H9 (cell line): ENCODE data around the gene GTF3C1. TPM values are rescaled to one million over a fixed set of nuclear protein-coding genes. Genes with fewer than 3 reads are reported as not detected.

ENCODE experiments used
- DNase-seq: peaks from one replicate; pipeline ENCODE4 v3.0.0-alpha.2; 2017
- H2AFZ ChIP-seq: one replicate; pipeline ENCODE4 v1.6.1; 2013; ENCODE audit warnings: mild to moderate bottlenecking, low read length, control low read depth, moderate library complexity
- H2AK5ac ChIP-seq: 2 replicates; pipeline ENCODE4 v1.6.1; 2013; ENCODE audit warnings: low read length, control low read depth, mixed read lengths; ENCODE audit not compliant: insufficient read length
- H2BK120ac ChIP-seq: one replicate; pipeline ENCODE4 v1.6.1; 2013; ENCODE audit warnings: low read depth, mild to moderate bottlenecking, low read length, control low read depth, inconsistent platforms; ENCODE audit not compliant: poor library complexity, severe bottlenecking
- H2BK12ac ChIP-seq: 2 replicates; pipeline ENCODE4 v1.6.1; 2013; ENCODE audit warnings: low read length, control low read depth, mixed read lengths, low read depth; ENCODE audit not compliant: insufficient read length
- H2BK15ac ChIP-seq: 2 replicates; pipeline ENCODE4 v1.6.1; 2013; ENCODE audit warnings: low read depth, low read length, control low read depth
- H2BK20ac ChIP-seq: one replicate; pipeline ENCODE4 v1.6.1; 2013; ENCODE audit warnings: low read depth, mild to moderate bottlenecking, low read length, control low read depth, inconsistent platforms; ENCODE audit not compliant: poor library complexity, severe bottlenecking
- H2BK5ac ChIP-seq: 2 replicates; pipeline ENCODE4 v1.6.1; 2013; ENCODE audit warnings: low read length, control low read depth, mixed read lengths; ENCODE audit not compliant: insufficient read length
- H3K14ac ChIP-seq: 2 replicates; pipeline ENCODE4 v1.6.1; 2013; ENCODE audit warnings: low read length, control low read depth; ENCODE audit not compliant: insufficient read depth
- H3K18ac ChIP-seq: 2 replicates; pipeline ENCODE4 v1.6.1; 2013; ENCODE audit warnings: low read depth, mild to moderate bottlenecking, mixed read lengths, low read length, control low read depth; ENCODE audit not compliant: insufficient read length
- H3K23ac ChIP-seq: 2 replicates; pipeline ENCODE4 v1.6.1; 2013; ENCODE audit warnings: low read length, control low read depth, mixed read lengths, low read depth; ENCODE audit not compliant: insufficient read length
- H3K23me2 ChIP-seq: 2 replicates; pipeline ENCODE4 v1.6.1; 2013; ENCODE audit warnings: low read depth, mild to moderate bottlenecking, mixed read lengths, low read length, control low read depth; ENCODE audit not compliant: insufficient read length, poor library complexity, severe bottlenecking
- H3K27ac ChIP-seq: 2 replicates; pipeline ENCODE4 v1.5.1; 2013; ENCODE audit warnings: low read length, control low read depth, mixed read lengths, low read depth; ENCODE audit not compliant: insufficient read length
- H3K27me3 ChIP-seq: 2 replicates; pipeline ENCODE4 v1.6.1; 2013; ENCODE audit warnings: low read length, control low read depth, inconsistent platforms; ENCODE audit not compliant: insufficient read depth
- H3K4ac ChIP-seq: 2 replicates; pipeline ENCODE4 v1.6.1; 2013; ENCODE audit warnings: low read depth, mild to moderate bottlenecking, control low read depth, inconsistent platforms, low read length, moderate library complexity
- H3K4me1 ChIP-seq: 2 replicates; pipeline ENCODE4 v1.6.1; 2013; ENCODE audit warnings: low read length, control low read depth, inconsistent platforms; ENCODE audit not compliant: insufficient read depth
- H3K4me2 ChIP-seq: 2 replicates; pipeline ENCODE4 v1.6.1; 2013; ENCODE audit warnings: low read length, control low read depth, mixed read lengths; ENCODE audit not compliant: insufficient read length, insufficient read depth
- H3K56ac ChIP-seq: 2 replicates; pipeline ENCODE4 v1.6.1; 2013; ENCODE audit warnings: low read depth, mild to moderate bottlenecking, mixed read lengths, low read length, control low read depth; ENCODE audit not compliant: insufficient read length
- H3K79me1 ChIP-seq: 2 replicates; pipeline ENCODE4 v1.6.1; 2013; ENCODE audit warnings: low read depth, mild to moderate bottlenecking, moderate library complexity, low read length, control low read depth, inconsistent platforms; ENCODE audit not compliant: insufficient read depth, poor library complexity, severe bottlenecking
- H3K79me2 ChIP-seq: 2 replicates; pipeline ENCODE4 v1.6.1; 2013; ENCODE audit warnings: low read length, control low read depth, inconsistent platforms; ENCODE audit not compliant: insufficient read depth
- H3K9ac ChIP-seq: 2 replicates; pipeline ENCODE4 v1.6.1; 2013; ENCODE audit warnings: low read length, control low read depth, mixed read lengths; ENCODE audit not compliant: insufficient read length; ENCODE audit errors: extremely low read depth
- H3K9me3 ChIP-seq: one replicate; pipeline ENCODE4 v1.6.1; 2013; ENCODE audit warnings: low read depth, low read length, inconsistent platforms; ENCODE audit not compliant: control insufficient read depth
- H3T11ph ChIP-seq: one replicate; pipeline ENCODE4 v1.6.1; 2013; ENCODE audit warnings: mild to moderate bottlenecking, low read length, control low read depth, inconsistent platforms
- H4K20me1 ChIP-seq: one replicate; pipeline ENCODE4 v1.6.1; 2013; ENCODE audit not compliant: control insufficient read depth, insufficient read length, insufficient read depth
- H4K5ac ChIP-seq: 2 replicates; pipeline ENCODE4 v1.6.1; 2013; ENCODE audit warnings: low read depth, mild to moderate bottlenecking, mixed read lengths, low read length, control low read depth; ENCODE audit not compliant: insufficient read length
- H4K8ac ChIP-seq: replicated peaks from 2 replicates; pipeline ENCODE4 v1.6.1; 2013; ENCODE audit warnings: low read length, control low read depth, mixed read lengths, low read depth; ENCODE audit not compliant: insufficient read length
- H4K91ac ChIP-seq: 2 replicates; pipeline ENCODE4 v1.6.1; 2013; ENCODE audit warnings: low read depth, mild to moderate bottlenecking, moderate library complexity, mixed read lengths, low read length, control low read depth; ENCODE audit not compliant: insufficient read length
- H3K27ac Mint-ChIP-seq, 3 experiments: 2 replicates in 2 of 3; 3 replicates in 1 of 3; pipeline ENCODE4 v1.8.0; 2020 to 2021; ENCODE audit warnings: mixed read lengths in 3 of 3, mild to moderate bottlenecking in 1 of 3, moderate library complexity in 1 of 3
- H3K27me3 Mint-ChIP-seq: 2 replicates; pipeline ENCODE4 v1.8.0; 2021; ENCODE audit warnings: low read depth, mild to moderate bottlenecking, moderate library complexity, mixed read lengths
- H3K36me3 Mint-ChIP-seq, 3 experiments: 2 replicates in 2 of 3; 3 replicates in 1 of 3; pipeline ENCODE4 v1.8.0; 2020 to 2021; ENCODE audit warnings: low read depth in 3 of 3, mixed read lengths in 3 of 3; ENCODE audit not compliant: insufficient read depth in 1 of 3
- H3K4me1 Mint-ChIP-seq, 2 experiments: 2 replicates each; pipeline ENCODE4 v1.8.0; 2020; ENCODE audit warnings: mixed read lengths in 2 of 2
- H3K4me3 Mint-ChIP-seq, 2 experiments: 2 replicates in 1 of 2; 3 replicates in 1 of 2; pipeline ENCODE4 v1.8.0; 2020 to 2021; ENCODE audit warnings: mild to moderate bottlenecking in 2 of 2, mixed read lengths in 2 of 2, moderate library complexity in 1 of 2
- H3K9me3 Mint-ChIP-seq, 2 experiments: 2 replicates in 1 of 2; 3 replicates in 1 of 2; pipeline ENCODE4 v1.8.0; 2020; ENCODE audit warnings: mild to moderate bottlenecking in 2 of 2, mixed read lengths in 2 of 2, moderate library complexity in 1 of 2
- WGBS: extraction: QIAGEN DNeasy Blood & Tissue Kit; methylation state at CpG from one replicate; pipeline ENCODE4 v1.1.7; 2013; ENCODE audit warnings: missing lambda C conversion rate, low lambda C conversion rate, mixed read lengths; ENCODE audit not compliant: insufficient read length; ENCODE audit errors: extremely low coverage; 5-methylcytosine and 5-hydroxymethylcytosine counted together
- total RNA-seq: library from RNA; stranded (reverse); gene quantifications from 2 replicates; pipeline ENCODE4 v1.2.1, GENCODE V29; 2021
- TF ChIP-seq, protein P1 (sequence below): fragments of 200-600 bp; sonication (generic); conservative IDR thresholded peaks from 3 replicates; pipeline ENCODE4 v1.8.0; 2021; ENCODE audit warnings: antibody characterized with exemption, mild to moderate bottlenecking

GTF3C1 gene
- total RNA-seq, 1 experiment from 2014 or later, result 113 TPM

DNA sequence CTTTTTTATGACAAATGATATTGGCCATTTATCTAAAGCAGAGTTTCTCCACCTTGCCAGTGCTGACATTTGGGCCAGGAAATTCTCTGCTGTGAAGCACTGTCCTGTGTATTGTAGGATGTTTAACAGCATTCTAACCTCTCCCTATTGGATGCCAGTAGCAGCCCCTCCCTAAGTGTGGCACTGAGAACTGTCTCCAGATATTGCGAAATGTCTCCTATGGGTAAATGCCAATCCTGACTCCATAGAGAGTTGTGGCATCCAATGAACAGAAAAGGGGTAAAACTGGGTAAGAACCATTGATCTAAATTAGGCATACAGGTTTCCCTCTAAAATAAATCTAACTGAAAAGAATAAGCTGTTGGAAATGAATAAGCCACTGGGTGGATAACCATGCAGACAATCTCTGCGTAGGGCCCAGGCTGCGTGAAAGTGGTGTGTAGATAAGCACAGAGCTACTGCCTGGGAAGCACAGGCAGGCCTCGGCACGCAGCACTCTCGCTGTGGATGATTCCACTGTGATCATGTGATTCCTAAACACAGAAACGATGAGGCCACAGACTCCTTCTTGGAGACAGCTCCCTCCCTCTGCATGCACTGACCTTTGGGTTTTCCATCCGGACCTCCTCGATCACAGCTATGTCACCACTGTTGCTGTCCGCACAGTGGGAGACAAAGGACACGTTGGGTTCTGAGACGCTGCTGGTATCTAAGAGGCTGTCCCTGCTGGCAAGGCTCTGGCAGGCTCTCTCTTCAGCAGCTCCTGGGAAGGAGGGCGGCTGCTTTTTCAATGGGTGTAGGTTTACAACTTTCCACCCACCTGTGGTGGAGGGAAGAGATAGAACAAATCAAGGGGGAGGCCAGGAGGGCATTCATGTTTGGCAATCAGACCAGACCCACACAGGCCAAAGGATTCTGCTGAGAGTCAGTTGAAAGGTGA is 44.1 kb downstream of the GTF3C1 start:
- H3K14ac ChIP-seq, result no peak overlapping the region
- TF ChIP-seq, protein P1, sequence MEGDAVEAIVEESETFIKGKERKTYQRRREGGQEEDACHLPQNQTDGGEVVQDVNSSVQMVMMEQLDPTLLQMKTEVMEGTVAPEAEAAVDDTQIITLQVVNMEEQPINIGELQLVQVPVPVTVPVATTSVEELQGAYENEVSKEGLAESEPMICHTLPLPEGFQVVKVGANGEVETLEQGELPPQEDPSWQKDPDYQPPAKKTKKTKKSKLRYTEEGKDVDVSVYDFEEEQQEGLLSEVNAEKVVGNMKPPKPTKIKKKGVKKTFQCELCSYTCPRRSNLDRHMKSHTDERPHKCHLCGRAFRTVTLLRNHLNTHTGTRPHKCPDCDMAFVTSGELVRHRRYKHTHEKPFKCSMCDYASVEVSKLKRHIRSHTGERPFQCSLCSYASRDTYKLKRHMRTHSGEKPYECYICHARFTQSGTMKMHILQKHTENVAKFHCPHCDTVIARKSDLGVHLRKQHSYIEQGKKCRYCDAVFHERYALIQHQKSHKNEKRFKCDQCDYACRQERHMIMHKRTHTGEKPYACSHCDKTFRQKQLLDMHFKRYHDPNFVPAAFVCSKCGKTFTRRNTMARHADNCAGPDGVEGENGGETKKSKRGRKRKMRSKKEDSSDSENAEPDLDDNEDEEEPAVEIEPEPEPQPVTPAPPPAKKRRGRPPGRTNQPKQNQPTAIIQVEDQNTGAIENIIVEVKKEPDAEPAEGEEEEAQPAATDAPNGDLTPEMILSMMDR, result no peak
- no peak overlapping the region for H2BK12ac ChIP-seq
- no peak overlapping the region for H3K56ac ChIP-seq
- H3K23ac ChIP-seq, result no peak overlapping the region
- H4K5ac ChIP-seq, result no peak overlapping the region
- H3K18ac ChIP-seq, result no peak overlapping the region
- H2BK5ac ChIP-seq, result no peak overlapping the region
- H3K79me2 ChIP-seq, result no peaks in the 10 kb centered on the region
- H3K27ac Mint-ChIP-seq, result no peak overlapping the region; a peak in 1 of 7 replicates
- H3K4me1 Mint-ChIP-seq, result no peaks in the 10 kb centered on the region
- H3K9me3 ChIP-seq, result no peaks in the 10 kb centered on the region
- no peak overlapping the region for H3K4me3 Mint-ChIP-seq
- no peak overlapping the region for H4K91ac ChIP-seq
- H4K20me1 ChIP-seq, result no peaks in the 10 kb centered on the region
- no peak overlapping the region for H4K8ac ChIP-seq
- no peak overlapping the region for H2AFZ ChIP-seq
- H3K27ac ChIP-seq, result no peak overlapping the region
- H2AK5ac ChIP-seq, result no peak overlapping the region
- no peaks in the 10 kb centered on the region for H3K27me3 Mint-ChIP-seq
- H3K9me3 Mint-ChIP-seq, result no peaks in the 10 kb centered on the region
- no peak overlapping the region for H3K4me2 ChIP-seq
- H3K23me2 ChIP-seq, result no peaks in the 10 kb centered on the region
- H3K4me1 ChIP-seq, result no peaks in the 10 kb centered on the region
- H3T11ph ChIP-seq, result no peak overlapping the region
- H3K9ac ChIP-seq, result no peak overlapping the region
- no peak overlapping the region for H3K4ac ChIP-seq
- H3K27me3 ChIP-seq, result no peaks in the 10 kb centered on the region
- no CpG with 5 or more reads among the region's 13 CpGs for WGBS
- H2BK15ac ChIP-seq, result no peak overlapping the region
- H2BK20ac ChIP-seq, result no peak overlapping the region
- H3K79me1 ChIP-seq, result no peaks in the 10 kb centered on the region
- DNase-seq, result no peak
- peaks cover 58 to 96% (median 95%) of the 10 kb centered on the region in 3 experiments for H3K36me3 Mint-ChIP-seq
- no peak overlapping the region for H2BK120ac ChIP-seq
